WTC11 (cell line): Measurements from ENCODE around the gene HRH4.

Experiments
- CREB1 ChIP-seq: sonication (generic); formaldehyde crosslinking; IDR thresholded peaks from 2 replicates; pipeline ENCODE4 v1.8.0; 2023; ENCODE audit warnings: mild to moderate bottlenecking, missing genetic modification reagents
- CREM ChIP-seq: sonication (generic); formaldehyde crosslinking; IDR thresholded peaks from 2 replicates; pipeline ENCODE4 v1.8.1; 2022; ENCODE audit warnings: mild to moderate bottlenecking, missing genetic modification reagents, moderate library complexity
- FOXJ3 ChIP-seq: sonication (generic); formaldehyde crosslinking; IDR thresholded peaks from 2 replicates; pipeline ENCODE4 v1.9.0; 2021; ENCODE audit warnings: missing genetic modification reagents, mild to moderate bottlenecking, borderline replicate concordance
- JAZF1 ChIP-seq: fragments of 250-450 bp; sonication (Bioruptor Pico); IDR thresholded peaks from 2 replicates; pipeline ENCODE4 v1.9.0; 2021; ENCODE audit warnings: moderate library complexity, mild to moderate bottlenecking, inconsistent platforms
- NFYB ChIP-seq: sonication (generic); formaldehyde crosslinking; conservative IDR thresholded peaks from 2 replicates; pipeline ENCODE4 v1.8.0; 2022; ENCODE audit warnings: low read depth, missing genetic modification reagents
- TEAD1 ChIP-seq: sonication (generic); formaldehyde crosslinking; IDR thresholded peaks from 2 replicates; pipeline ENCODE4 v1.8.0; 2022; ENCODE audit warnings: mild to moderate bottlenecking, missing genetic modification reagents
- TF ChIP-seq, protein P1 (sequence below): fragments of 200-600 bp; IDR thresholded peaks from 2 replicates; pipeline ENCODE4 v1.8.0; 2022; ENCODE audit warnings: antibody characterized with exemption
- TF ChIP-seq, protein P2 (sequence below): fragments of 250-450 bp; sonication (Bioruptor Pico); IDR thresholded peaks from 2 replicates; pipeline ENCODE4 v1.9.0; 2021; ENCODE audit warnings: mild to moderate bottlenecking, borderline replicate concordance
- TF ChIP-seq, protein P3 (sequence below): sonication (generic); formaldehyde crosslinking; conservative IDR thresholded peaks from 2 replicates; pipeline ENCODE4 v1.8.1; 2023; ENCODE audit warnings: mild to moderate bottlenecking, low read depth, missing genetic modification reagents, moderate library complexity

DNA sequence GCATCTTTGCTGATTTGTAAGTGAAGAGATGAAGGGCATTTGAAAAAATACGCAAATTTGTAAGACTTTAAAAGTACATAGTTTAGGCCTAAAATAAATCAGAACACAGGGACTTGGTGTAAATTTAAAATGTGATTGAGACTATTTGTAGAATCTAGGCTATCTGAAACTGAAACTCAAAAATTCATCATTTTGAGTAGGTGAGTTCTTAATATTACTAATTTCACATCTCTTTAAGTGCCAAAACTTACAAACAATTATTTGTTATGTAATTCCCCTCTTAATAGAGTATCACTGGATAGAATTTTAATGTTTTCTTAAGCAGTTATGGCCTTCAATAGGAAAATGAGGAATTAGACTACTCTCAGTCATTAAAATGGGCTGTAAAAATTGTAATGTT lies 14.0 kb upstream of the HRH4 start:
- TF ChIP-seq, protein P1, sequence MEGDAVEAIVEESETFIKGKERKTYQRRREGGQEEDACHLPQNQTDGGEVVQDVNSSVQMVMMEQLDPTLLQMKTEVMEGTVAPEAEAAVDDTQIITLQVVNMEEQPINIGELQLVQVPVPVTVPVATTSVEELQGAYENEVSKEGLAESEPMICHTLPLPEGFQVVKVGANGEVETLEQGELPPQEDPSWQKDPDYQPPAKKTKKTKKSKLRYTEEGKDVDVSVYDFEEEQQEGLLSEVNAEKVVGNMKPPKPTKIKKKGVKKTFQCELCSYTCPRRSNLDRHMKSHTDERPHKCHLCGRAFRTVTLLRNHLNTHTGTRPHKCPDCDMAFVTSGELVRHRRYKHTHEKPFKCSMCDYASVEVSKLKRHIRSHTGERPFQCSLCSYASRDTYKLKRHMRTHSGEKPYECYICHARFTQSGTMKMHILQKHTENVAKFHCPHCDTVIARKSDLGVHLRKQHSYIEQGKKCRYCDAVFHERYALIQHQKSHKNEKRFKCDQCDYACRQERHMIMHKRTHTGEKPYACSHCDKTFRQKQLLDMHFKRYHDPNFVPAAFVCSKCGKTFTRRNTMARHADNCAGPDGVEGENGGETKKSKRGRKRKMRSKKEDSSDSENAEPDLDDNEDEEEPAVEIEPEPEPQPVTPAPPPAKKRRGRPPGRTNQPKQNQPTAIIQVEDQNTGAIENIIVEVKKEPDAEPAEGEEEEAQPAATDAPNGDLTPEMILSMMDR = no peak
- TF ChIP-seq CREB1 (CRISPR knock-in tag) = no peak
- no peak for TF ChIP-seq FOXJ3 (CRISPR knock-in tag)
- no peak for TF ChIP-seq NFYB
- no peak for TF ChIP-seq TEAD1
- TF ChIP-seq JAZF1 = no peak
- TF ChIP-seq CREM (CRISPR knock-in tag) = no peak
- TF ChIP-seq, protein P2, sequence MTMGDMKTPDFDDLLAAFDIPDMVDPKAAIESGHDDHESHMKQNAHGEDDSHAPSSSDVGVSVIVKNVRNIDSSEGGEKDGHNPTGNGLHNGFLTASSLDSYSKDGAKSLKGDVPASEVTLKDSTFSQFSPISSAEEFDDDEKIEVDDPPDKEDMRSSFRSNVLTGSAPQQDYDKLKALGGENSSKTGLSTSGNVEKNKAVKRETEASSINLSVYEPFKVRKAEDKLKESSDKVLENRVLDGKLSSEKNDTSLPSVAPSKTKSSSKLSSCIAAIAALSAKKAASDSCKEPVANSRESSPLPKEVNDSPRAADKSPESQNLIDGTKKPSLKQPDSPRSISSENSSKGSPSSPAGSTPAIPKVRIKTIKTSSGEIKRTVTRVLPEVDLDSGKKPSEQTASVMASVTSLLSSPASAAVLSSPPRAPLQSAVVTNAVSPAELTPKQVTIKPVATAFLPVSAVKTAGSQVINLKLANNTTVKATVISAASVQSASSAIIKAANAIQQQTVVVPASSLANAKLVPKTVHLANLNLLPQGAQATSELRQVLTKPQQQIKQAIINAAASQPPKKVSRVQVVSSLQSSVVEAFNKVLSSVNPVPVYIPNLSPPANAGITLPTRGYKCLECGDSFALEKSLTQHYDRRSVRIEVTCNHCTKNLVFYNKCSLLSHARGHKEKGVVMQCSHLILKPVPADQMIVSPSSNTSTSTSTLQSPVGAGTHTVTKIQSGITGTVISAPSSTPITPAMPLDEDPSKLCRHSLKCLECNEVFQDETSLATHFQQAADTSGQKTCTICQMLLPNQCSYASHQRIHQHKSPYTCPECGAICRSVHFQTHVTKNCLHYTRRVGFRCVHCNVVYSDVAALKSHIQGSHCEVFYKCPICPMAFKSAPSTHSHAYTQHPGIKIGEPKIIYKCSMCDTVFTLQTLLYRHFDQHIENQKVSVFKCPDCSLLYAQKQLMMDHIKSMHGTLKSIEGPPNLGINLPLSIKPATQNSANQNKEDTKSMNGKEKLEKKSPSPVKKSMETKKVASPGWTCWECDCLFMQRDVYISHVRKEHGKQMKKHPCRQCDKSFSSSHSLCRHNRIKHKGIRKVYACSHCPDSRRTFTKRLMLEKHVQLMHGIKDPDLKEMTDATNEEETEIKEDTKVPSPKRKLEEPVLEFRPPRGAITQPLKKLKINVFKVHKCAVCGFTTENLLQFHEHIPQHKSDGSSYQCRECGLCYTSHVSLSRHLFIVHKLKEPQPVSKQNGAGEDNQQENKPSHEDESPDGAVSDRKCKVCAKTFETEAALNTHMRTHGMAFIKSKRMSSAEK = no peak
- TF ChIP-seq, protein P3, sequence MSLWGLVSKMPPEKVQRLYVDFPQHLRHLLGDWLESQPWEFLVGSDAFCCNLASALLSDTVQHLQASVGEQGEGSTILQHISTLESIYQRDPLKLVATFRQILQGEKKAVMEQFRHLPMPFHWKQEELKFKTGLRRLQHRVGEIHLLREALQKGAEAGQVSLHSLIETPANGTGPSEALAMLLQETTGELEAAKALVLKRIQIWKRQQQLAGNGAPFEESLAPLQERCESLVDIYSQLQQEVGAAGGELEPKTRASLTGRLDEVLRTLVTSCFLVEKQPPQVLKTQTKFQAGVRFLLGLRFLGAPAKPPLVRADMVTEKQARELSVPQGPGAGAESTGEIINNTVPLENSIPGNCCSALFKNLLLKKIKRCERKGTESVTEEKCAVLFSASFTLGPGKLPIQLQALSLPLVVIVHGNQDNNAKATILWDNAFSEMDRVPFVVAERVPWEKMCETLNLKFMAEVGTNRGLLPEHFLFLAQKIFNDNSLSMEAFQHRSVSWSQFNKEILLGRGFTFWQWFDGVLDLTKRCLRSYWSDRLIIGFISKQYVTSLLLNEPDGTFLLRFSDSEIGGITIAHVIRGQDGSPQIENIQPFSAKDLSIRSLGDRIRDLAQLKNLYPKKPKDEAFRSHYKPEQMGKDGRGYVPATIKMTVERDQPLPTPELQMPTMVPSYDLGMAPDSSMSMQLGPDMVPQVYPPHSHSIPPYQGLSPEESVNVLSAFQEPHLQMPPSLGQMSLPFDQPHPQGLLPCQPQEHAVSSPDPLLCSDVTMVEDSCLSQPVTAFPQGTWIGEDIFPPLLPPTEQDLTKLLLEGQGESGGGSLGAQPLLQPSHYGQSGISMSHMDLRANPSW (CRISPR knock-in tag) = no peak
